ELF-1 (cell line): ENCODE measurements around the gene RPS3A.
"Not testable (repeated sequence)": the region's sequence is repeated elsewhere in the genome, so short reads cannot be mapped to it uniquely, and the experiment has no call there.

ENCODE experiments used
- DNase-seq: peaks from one replicate; pipeline ENCODE4 v3.0.0-alpha.2; 2016; ENCODE audit warnings: low read depth, low spot score

Gene RPS3A

GRCh38 chr4:151114986-151115385 lies 15.6 kb downstream of the RPS3A start:
- DNase-seq: no peak

GRCh38 chr4:151117371-151117962 lies 18.0 kb downstream of the RPS3A start:
- peak; percentile 75 for DNase-seq

- DNase-seq: no peak
Observed at GRCh38 chr4:151129796-151130195, 30.4 kb downstream of the RPS3A start.

- no peak for DNase-seq
Observed at GRCh38 chr4:151133311-151133710, 33.9 kb downstream of the RPS3A start.

GRCh38 chr4:151136048-151136447 lies 36.6 kb downstream of the RPS3A start:
- DNase-seq: not testable (repeated sequence)

GRCh38 chr4:151139814-151140213 lies 40.4 kb downstream of the RPS3A start:
- DNase-seq: no peak

GRCh38 chr4:151142758-151143157 lies 43.3 kb downstream of the RPS3A start:
- DNase-seq: no peak

- DNase-seq: no peak
Observed at GRCh38 chr4:151143162-151143561, 43.7 kb downstream of the RPS3A start.

GRCh38 chr4:151143811-151144210 lies 44.4 kb downstream of the RPS3A start:
- DNase-seq: no peak

- DNase-seq: no peak
Observed at GRCh38 chr4:151144329-151145072, 45.1 kb downstream of the RPS3A start.

GRCh38 chr4:151147000-151147399 lies 47.6 kb downstream of the RPS3A start:
- no peak for DNase-seq

- no peak for DNase-seq
Observed at GRCh38 chr4:151148261-151148660, 48.8 kb downstream of the RPS3A start.

- DNase-seq: no peak
Observed at GRCh38 chr4:151150821-151151580, 51.6 kb downstream of the RPS3A start.

- no peak for DNase-seq
Observed at GRCh38 chr4:151152028-151152427, 52.6 kb downstream of the RPS3A start.

GRCh38 chr4:151153585-151153984 lies 54.2 kb downstream of the RPS3A start:
- no peak for DNase-seq
